HG03103 (cell line): ENCODE data around the gene WASF3.
"Not testable (repeated sequence)": the region's sequence is repeated elsewhere in the genome, so short reads cannot be mapped to it uniquely, and the experiment has no call there.

Source experiments
- ATAC-seq: cut with Tn5 transposase; IDR thresholded peaks from one replicate; pipeline ENCODE4 v1.9.1; 2021; ENCODE audit warnings: low read depth; ENCODE audit not compliant: unreplicated experiment

Gene WASF3

DNA sequence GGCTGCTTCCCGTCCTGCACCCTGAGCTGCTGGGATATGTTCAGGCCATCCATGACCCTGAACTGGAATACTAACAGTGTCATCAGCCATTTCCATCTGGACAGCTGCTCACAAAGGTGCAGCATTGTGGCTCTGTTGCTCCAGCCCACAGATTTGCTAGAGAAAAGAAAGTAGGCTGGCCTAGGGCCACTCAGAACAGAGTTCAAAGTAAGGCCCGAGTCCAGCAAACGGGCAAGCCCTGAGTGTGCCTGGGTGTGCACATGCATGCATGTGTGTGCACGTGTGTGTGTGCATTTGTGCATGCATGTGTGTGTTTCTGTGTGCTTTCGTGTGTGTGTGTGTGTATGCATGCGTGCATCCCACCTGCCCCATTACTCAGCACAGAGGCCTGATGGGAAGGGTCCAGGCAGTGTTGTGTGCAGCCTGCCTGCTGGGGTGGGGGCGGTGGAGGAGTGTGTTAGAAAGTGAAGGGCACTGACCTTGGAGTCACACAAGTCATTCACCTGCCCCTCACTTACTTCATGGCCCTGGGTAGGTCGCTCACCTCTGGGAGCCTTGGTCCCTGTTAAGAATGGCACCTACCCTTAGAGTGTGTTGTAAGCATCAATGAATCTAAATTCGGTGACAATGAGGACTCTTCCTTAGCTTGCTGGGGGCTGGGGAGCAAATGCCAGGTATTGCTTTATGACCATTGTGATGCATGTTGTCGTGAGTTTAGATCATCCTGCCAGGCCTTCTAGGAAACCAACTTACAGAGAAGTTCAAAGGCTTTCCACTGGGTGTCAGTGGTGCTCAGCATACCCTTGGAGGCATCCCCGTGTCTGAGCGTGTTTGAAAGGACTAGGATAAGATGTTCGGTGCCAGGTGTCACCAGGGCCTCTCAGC lies 149.9 kb downstream of the WASF3 start:
- no peak for ATAC-seq

DNA sequence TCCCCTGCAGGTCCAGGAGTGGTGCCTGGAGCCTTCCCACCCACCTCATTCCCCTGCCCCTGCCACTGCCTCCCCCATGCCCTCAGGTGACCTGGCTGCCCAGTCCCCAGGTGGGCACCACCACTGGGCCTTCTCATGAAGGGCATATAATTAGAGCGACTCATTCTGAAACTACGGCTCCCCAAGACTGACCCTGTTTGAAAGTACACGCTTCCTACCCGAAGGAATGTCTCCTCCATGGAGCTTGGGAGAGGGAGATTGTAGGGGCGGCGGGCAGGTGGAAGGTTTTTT lies 150.5 kb downstream of the WASF3 start:
- ATAC-seq: no peak

DNA sequence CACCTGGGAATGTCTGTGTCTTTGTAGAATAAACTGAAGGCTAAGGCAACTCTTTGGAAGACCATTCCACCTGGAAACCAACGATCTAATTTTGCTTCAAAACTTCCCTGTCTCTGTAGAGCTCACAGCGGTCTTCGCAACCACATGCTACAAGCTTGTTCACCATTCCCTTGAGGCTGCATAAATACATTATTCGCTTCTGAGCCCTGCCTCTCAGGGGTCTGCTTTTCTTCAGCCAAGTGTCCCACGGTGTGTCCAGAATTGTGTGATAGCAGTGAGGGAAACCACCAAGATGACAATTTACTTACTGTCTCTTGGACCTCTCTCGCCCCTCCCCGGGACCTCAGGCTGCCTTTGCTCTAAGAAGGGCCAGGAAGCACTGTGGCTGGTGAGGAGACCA lies 152.0 kb downstream of the WASF3 start:
- no peak for ATAC-seq

DNA sequence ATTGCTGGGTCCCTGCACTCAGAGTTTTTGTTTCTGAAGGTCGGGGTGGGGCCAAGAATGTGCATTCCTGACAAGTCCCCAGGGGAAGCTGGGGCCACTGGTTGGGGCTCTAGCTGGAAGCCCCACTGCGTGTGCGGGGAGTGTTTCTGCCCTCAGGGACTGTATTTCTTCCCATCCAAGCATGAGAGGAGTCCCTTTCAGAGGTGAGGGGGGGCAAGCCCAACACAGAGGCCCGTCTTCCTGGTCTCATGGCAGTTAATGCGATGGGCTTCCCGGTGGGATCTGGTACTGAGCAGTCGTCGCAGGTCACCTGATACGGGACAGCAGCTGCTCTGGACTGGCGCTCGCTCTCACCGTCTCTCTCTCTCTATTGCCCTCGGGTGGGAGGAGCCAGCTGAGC lies 152.7 kb downstream of the WASF3 start:
- ATAC-seq: no peak

DNA sequence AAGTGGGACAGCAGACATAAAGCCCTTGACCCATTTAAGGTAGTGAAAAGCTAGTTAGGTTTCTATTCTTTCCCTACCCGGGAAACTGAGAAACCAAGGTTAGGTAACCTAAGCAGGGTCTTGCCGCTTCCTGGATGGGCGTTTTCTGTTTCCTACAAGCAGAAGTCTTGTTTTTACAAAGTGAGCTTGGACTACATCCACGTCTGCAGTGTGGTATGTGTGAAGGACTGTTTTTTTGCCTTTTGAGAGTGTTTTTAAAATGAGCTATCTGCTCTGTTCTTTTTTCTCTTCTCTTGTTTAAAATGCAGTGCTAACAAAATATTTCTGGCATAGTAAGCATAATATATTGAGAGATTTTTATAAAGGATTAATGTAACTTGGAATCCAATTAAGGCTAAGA lies 153.7 kb downstream of the WASF3 start:
- ATAC-seq: no peak

DNA sequence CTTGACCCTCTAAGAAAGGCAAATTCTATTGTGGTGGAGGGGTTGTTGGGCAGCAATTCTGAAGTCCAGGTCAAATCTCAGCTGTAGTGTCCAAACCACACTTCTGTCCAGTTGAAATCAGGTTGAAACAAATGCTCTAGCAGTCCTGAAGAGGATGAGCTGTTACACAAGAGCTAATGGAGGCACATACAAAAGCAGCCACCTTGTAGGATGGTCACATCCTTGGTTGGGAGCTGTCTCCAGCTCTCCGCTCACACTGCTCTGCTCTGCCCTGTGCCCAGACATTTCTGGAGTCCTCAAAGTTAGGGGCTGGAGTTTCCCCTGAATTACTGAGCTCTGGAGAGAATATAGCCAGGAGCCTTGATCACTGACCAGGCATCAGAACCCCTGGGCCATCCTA lies 155.9 kb downstream of the WASF3 start:
- no peak for ATAC-seq

DNA sequence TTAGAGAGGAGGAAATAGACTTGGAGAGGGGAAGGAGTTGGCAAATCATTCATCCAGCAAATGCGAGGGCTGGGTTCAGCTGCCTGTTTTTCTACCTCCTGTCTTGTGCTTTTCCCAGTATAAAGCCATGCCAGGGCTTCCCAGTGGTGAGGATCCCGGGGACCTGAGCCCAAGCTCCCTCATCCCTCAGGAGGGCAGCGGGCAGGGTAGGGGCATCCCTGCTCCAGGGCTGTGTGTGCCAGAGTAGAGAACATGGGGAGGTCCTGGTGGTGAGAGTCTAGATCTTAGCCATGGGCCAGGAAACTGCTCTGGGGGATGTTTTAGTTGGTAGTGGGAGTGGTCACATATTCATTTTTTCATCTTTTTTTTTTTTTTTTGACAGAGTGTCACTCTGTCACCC lies 159.5 kb downstream of the WASF3 start:
- no peak for ATAC-seq

DNA sequence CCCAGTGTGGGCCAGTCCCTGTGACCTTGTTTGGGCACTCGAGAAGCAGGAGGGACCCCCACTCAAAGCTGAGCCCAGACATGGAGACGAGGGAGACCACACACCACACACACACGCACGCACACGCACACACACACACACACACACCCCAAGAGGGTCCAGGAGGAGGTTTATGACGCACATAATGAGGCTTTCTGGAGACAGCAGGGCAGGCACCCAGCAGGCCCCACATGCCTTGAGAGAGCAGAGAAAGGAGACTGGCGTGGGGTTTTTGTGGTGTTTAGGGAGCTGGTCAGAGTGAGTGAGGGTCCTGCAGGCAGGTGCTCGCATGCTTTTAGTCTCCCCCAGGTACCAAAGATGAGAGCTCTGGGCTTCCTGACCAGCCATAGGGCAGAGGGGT lies 160.7 kb downstream of the WASF3 start:
- ATAC-seq: no peak

DNA sequence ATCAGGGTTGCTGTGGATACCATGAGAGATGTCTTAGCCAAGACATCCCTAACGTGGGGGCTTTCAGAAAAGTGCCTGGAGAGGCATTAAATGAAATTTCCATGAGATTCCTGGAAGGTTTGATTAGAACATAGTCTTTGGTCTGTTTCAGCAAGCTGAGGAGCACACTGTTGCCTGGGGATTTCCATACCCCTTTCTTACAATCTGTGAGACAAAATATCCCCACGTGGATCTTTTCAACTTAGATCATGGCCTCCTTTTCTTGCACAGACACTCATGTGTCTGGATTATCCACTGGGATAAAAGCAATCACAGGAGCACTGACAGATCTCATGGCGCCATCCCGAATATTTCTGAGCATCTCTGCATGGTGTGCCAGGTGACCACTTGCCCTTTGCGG lies 161.4 kb downstream of the WASF3 start:
- ATAC-seq: no peak

DNA sequence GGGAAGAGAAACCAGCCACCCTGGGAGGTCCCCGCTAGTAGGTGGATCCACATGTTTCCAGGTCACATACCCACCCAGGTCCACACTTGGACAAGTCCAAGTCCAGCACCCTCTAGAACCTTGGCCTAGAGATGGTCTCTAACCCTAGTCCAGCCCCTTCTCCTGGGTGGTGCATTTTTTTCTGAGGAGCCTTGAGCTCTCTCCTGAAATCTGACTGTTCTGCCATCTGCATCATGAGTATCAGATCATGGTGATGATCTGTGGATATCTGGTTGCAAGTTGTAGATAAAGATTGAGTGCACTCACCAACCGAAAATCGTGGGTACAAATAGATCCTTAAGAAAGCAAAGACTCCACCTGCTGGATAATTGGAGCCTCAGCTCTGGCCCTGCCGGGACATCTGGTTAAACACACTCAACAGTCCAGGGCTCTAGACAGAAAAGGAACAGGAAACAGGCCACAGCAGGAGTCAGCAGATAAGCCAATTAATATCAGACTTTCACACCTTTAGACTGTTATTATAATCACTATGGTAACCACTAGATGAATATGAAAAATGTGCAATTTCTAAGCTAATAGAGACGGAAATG lies 162.0 kb downstream of the WASF3 start:
- ATAC-seq: no peak

DNA sequence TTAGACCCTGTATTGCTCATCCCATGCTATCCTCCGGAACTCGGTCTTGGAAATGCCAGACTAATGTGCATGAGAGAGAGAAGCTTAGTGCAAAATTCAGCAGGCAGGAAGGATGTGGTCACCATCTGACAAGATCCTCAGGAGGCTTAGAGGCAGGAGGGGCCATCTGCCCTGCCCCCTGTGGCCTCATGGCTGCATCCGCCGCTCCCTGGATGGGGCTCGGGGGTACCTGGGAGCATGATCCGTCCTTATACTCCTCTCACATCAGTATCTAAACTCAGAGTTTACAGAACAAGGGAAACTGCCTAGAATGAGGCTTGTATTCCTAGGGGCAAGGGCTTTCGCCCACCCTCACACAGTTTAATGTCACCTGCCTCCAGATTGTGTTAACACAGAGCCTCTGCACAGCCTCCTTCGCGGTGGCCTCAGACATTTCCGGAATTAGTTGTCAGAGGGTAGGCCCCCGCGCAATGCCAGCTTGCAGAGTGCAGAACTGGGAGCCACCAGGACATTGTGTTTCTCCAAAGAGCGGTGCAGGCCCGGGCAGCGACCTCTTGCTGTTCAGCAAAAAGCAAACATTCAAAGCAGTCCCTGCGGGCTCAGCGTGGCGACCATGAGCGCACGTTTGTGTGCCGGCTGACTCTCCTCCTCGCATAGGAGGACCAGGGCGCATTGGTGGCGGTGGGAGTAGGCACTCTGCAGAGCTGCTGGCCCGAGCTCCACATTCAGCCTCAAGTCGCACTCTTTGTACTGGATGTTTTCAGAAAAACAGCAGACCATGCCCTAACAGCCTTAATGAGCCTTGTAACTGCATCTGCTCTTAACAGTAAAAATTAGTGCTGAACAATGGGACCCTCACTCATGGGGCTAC lies 164.0 kb downstream of the WASF3 start:
- no peak for ATAC-seq

DNA sequence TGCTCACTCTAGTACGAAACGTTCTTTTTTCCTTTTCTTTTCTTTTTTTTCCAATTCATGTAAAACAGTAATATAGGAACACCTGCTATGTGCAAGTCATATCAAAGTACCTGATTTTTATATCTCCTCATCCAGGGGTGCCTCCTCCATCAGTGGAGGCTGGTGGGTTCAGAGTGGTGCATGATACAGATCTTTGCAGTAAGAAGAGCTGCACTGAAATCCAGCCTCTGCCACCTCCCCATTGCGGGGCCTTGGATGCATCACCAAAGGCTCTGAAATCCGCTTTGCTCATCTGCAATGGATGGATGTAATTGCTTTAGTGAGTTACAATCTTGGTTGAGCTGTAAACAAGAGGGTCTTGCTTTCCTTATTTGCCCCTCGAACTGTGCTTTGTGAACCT lies 164.8 kb downstream of the WASF3 start:
- no peak for ATAC-seq

DNA sequence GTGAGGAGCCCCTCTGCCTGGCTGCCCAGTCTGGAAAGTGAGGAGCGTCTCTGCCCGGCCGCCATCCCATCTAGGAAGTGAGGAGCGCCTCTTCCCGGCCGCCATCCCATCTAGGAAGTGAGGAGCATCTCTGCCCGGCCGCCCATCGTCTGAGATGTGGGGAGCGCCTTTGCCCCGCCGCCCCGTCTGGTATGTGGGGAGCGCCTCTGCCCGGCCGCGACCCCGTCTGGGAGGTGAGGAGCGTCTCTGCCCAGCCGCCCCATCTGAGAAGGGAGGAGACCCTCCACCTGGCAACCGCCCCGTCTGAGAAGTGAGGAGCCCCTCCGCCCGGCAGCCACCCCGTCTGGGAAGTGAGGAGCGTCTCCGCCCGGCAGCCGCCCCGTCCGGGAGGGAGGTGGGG lies 166.1 kb downstream of the WASF3 start:
- ATAC-seq: not testable (repeated sequence)

DNA sequence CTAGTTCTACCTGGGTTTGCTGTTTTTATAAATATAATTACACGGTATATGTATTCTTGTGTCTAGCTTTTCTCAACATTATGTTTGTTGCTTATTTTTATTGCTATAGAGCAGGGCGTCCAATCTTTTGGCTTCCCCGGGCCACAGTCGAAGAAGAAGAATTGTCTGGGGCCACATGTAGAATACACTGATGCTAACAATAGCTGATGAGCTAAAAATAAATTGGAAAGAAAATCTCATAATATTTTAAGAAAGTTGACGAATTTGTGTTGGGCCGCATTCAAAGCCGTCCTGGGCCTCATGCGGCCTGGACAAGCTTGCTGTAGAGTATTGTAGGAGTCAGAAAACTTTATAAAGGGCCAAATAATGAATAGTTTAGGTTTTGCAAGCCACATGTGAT lies 169.2 kb downstream of the WASF3 start:
- no peak for ATAC-seq

DNA sequence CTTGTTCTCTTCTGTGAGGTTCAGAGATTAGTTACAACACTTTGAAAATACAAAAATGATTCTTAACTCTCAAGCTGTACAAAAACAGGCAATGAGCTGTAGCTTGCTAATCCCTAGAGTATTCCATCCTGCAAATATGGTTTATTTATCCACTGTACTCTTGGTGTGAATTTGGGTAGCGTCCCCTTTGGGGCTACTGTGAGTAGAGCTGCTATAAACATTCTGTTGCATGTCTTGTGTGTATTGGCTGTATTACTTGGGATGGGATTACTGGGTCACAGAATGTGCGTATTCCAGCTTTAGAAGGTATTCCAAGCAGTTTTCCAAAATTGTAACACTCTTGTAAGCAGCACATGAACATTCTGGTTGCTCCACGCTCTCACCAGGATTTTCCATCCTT lies 169.6 kb downstream of the WASF3 start:
- no peak for ATAC-seq

DNA sequence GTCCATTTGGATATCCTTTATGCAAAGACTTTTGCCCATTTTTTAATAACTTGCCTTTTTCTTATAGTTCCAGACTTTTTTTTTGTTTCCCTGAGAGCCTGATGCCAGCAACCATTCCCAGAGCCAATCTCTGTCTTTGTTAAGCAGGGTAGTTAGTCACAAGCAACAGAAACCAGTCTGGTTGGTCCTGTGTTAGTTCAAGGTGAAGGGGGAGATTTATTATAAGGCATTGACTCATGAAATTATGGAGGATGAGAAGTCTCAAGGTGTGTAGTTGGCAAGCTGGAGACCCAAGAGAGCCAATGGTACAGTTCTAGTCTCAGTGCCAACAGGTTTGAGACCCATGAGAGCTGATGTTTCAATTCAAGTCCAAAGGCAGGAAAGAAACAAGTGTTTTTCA lies 170.2 kb downstream of the WASF3 start:
- no peak for ATAC-seq

DNA sequence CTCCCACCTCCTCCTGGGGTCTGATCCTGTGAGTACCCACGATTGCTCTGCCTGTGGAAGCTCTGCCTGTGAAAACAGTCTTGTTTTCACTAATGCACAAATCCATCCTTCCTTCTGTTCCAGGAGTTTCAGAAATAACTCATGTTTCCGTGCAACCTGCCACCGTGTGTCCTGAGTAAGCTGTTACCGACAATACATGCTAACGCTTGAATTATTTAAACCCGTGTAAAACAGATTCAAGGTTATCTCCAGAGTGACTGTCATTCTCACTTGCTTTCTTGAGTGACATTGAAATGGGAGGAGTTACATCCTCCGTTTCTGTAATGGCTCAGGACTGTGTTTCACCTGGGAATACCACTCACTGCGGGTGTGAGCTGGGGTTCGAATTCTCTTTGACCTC lies 178.2 kb downstream of the WASF3 start:
- no peak for ATAC-seq
